ENCODE measurements around the gene YJU2.
"Not testable (repeated sequence)": the region's sequence is repeated elsewhere in the genome, so short reads cannot be mapped to it uniquely, and the experiment has no call there.

YJU2 gene

GRCh38 chr19:4268816-4269430, 22.0 kb downstream of the YJU2 start:
- DNase-seq, result no peak

GRCh38 chr19:4272894-4273293, 26.0 kb downstream of the YJU2 start:
- no peak for DNase-seq

- DNase-seq, result not testable (repeated sequence)
Observed at GRCh38 chr19:4274321-4274686, 27.4 kb downstream of the YJU2 start.

GRCh38 chr19:4277191-4277696, 30.4 kb downstream of the YJU2 start:
- DNase-seq, result no peak

- no peak for DNase-seq
Observed at GRCh38 chr19:4278010-4278409, 31.1 kb downstream of the YJU2 start.

GRCh38 chr19:4278419-4279266, 31.8 kb downstream of the YJU2 start, which contains the start of gene SHD:
Gene SHD, plus strand, starts transcription at chr19:4279266. Its CDS starts 798 bp downstream, at chr19:4280064.
- no peak for DNase-seq

- DNase-seq, result no peak
Observed at GRCh38 chr19:4279267-4279529, 32.3 kb downstream of the YJU2 start.

GRCh38 chr19:4279530-4280422, 32.9 kb downstream of the YJU2 start:
- DNase-seq, result no peak

GRCh38 chr19:4284176-4284958, 37.5 kb downstream of the YJU2 start:
- DNase-seq, result no peak

- DNase-seq, result no peak
Observed at GRCh38 chr19:4284974-4285373, 38.1 kb downstream of the YJU2 start.

GRCh38 chr19:4286141-4286540, 39.3 kb downstream of the YJU2 start:
- DNase-seq, result not testable (repeated sequence)

- no peak for DNase-seq
Observed at GRCh38 chr19:4288091-4288777, 41.4 kb downstream of the YJU2 start.

- DNase-seq, result no peak
Observed at GRCh38 chr19:4291184-4291732, 44.4 kb downstream of the YJU2 start.

GRCh38 chr19:4292515-4292914, 45.6 kb downstream of the YJU2 start:
- no peak for DNase-seq

- no peak for DNase-seq
Observed at GRCh38 chr19:4294389-4294788, 47.5 kb downstream of the YJU2 start.

- no peak for DNase-seq
Observed at GRCh38 chr19:4295972-4296771, 49.3 kb downstream of the YJU2 start.

GRCh38 chr19:4297901-4298809, 51.3 kb downstream of the YJU2 start:
- DNase-seq, result no peak

- no peak for DNase-seq
Observed at GRCh38 chr19:4298810-4299550, 52.1 kb downstream of the YJU2 start.

GRCh38 chr19:4300589-4300988, 53.7 kb downstream of the YJU2 start:
- DNase-seq, result no peak
